H9 (cell line): ENCODE data around the gene PRKCB. TPM values are rescaled to one million over a fixed set of nuclear protein-coding genes. Genes with fewer than 3 reads are reported as not detected.

Source experiments
- DNase-seq: peaks from one replicate; pipeline ENCODE4 v3.0.0-alpha.2; 2017
- H2AFZ ChIP-seq: one replicate; pipeline ENCODE4 v1.6.1; 2013; ENCODE audit warnings: mild to moderate bottlenecking, low read length, control low read depth, moderate library complexity
- H2AK5ac ChIP-seq: 2 replicates; pipeline ENCODE4 v1.6.1; 2013; ENCODE audit warnings: low read length, control low read depth, mixed read lengths; ENCODE audit not compliant: insufficient read length
- H2BK120ac ChIP-seq: one replicate; pipeline ENCODE4 v1.6.1; 2013; ENCODE audit warnings: low read depth, mild to moderate bottlenecking, low read length, control low read depth, inconsistent platforms; ENCODE audit not compliant: poor library complexity, severe bottlenecking
- H2BK12ac ChIP-seq: 2 replicates; pipeline ENCODE4 v1.6.1; 2013; ENCODE audit warnings: low read length, control low read depth, mixed read lengths, low read depth; ENCODE audit not compliant: insufficient read length
- H2BK15ac ChIP-seq: 2 replicates; pipeline ENCODE4 v1.6.1; 2013; ENCODE audit warnings: low read depth, low read length, control low read depth
- H2BK20ac ChIP-seq: one replicate; pipeline ENCODE4 v1.6.1; 2013; ENCODE audit warnings: low read depth, mild to moderate bottlenecking, low read length, control low read depth, inconsistent platforms; ENCODE audit not compliant: poor library complexity, severe bottlenecking
- H2BK5ac ChIP-seq: 2 replicates; pipeline ENCODE4 v1.6.1; 2013; ENCODE audit warnings: low read length, control low read depth, mixed read lengths; ENCODE audit not compliant: insufficient read length
- H3K14ac ChIP-seq: 2 replicates; pipeline ENCODE4 v1.6.1; 2013; ENCODE audit warnings: low read length, control low read depth; ENCODE audit not compliant: insufficient read depth
- H3K18ac ChIP-seq: 2 replicates; pipeline ENCODE4 v1.6.1; 2013; ENCODE audit warnings: low read depth, mild to moderate bottlenecking, mixed read lengths, low read length, control low read depth; ENCODE audit not compliant: insufficient read length
- H3K23ac ChIP-seq: 2 replicates; pipeline ENCODE4 v1.6.1; 2013; ENCODE audit warnings: low read length, control low read depth, mixed read lengths, low read depth; ENCODE audit not compliant: insufficient read length
- H3K23me2 ChIP-seq: 2 replicates; pipeline ENCODE4 v1.6.1; 2013; ENCODE audit warnings: low read depth, mild to moderate bottlenecking, mixed read lengths, low read length, control low read depth; ENCODE audit not compliant: insufficient read length, poor library complexity, severe bottlenecking
- H3K27ac ChIP-seq: 2 replicates; pipeline ENCODE4 v1.5.1; 2013; ENCODE audit warnings: low read length, control low read depth, mixed read lengths, low read depth; ENCODE audit not compliant: insufficient read length
- H3K27me3 ChIP-seq: 2 replicates; pipeline ENCODE4 v1.6.1; 2013; ENCODE audit warnings: low read length, control low read depth, inconsistent platforms; ENCODE audit not compliant: insufficient read depth
- H3K4ac ChIP-seq: 2 replicates; pipeline ENCODE4 v1.6.1; 2013; ENCODE audit warnings: low read depth, mild to moderate bottlenecking, control low read depth, inconsistent platforms, low read length, moderate library complexity
- H3K4me1 ChIP-seq: 2 replicates; pipeline ENCODE4 v1.6.1; 2013; ENCODE audit warnings: low read length, control low read depth, inconsistent platforms; ENCODE audit not compliant: insufficient read depth
- H3K4me2 ChIP-seq: 2 replicates; pipeline ENCODE4 v1.6.1; 2013; ENCODE audit warnings: low read length, control low read depth, mixed read lengths; ENCODE audit not compliant: insufficient read length, insufficient read depth
- H3K56ac ChIP-seq: 2 replicates; pipeline ENCODE4 v1.6.1; 2013; ENCODE audit warnings: low read depth, mild to moderate bottlenecking, mixed read lengths, low read length, control low read depth; ENCODE audit not compliant: insufficient read length
- H3K79me1 ChIP-seq: 2 replicates; pipeline ENCODE4 v1.6.1; 2013; ENCODE audit warnings: low read depth, mild to moderate bottlenecking, moderate library complexity, low read length, control low read depth, inconsistent platforms; ENCODE audit not compliant: insufficient read depth, poor library complexity, severe bottlenecking
- H3K79me2 ChIP-seq: 2 replicates; pipeline ENCODE4 v1.6.1; 2013; ENCODE audit warnings: low read length, control low read depth, inconsistent platforms; ENCODE audit not compliant: insufficient read depth
- H3K9ac ChIP-seq: 2 replicates; pipeline ENCODE4 v1.6.1; 2013; ENCODE audit warnings: low read length, control low read depth, mixed read lengths; ENCODE audit not compliant: insufficient read length; ENCODE audit errors: extremely low read depth
- H3K9me3 ChIP-seq: one replicate; pipeline ENCODE4 v1.6.1; 2013; ENCODE audit warnings: low read depth, low read length, inconsistent platforms; ENCODE audit not compliant: control insufficient read depth
- H3T11ph ChIP-seq: one replicate; pipeline ENCODE4 v1.6.1; 2013; ENCODE audit warnings: mild to moderate bottlenecking, low read length, control low read depth, inconsistent platforms
- H4K20me1 ChIP-seq: one replicate; pipeline ENCODE4 v1.6.1; 2013; ENCODE audit not compliant: control insufficient read depth, insufficient read length, insufficient read depth
- H4K5ac ChIP-seq: 2 replicates; pipeline ENCODE4 v1.6.1; 2013; ENCODE audit warnings: low read depth, mild to moderate bottlenecking, mixed read lengths, low read length, control low read depth; ENCODE audit not compliant: insufficient read length
- H4K8ac ChIP-seq: replicated peaks from 2 replicates; pipeline ENCODE4 v1.6.1; 2013; ENCODE audit warnings: low read length, control low read depth, mixed read lengths, low read depth; ENCODE audit not compliant: insufficient read length
- H4K91ac ChIP-seq: 2 replicates; pipeline ENCODE4 v1.6.1; 2013; ENCODE audit warnings: low read depth, mild to moderate bottlenecking, moderate library complexity, mixed read lengths, low read length, control low read depth; ENCODE audit not compliant: insufficient read length
- H3K27ac Mint-ChIP-seq, 3 experiments: 2 replicates in 2 of 3; 3 replicates in 1 of 3; pipeline ENCODE4 v1.8.0; 2020 to 2021; ENCODE audit warnings: mixed read lengths in 3 of 3, mild to moderate bottlenecking in 1 of 3, moderate library complexity in 1 of 3
- H3K27me3 Mint-ChIP-seq: 2 replicates; pipeline ENCODE4 v1.8.0; 2021; ENCODE audit warnings: low read depth, mild to moderate bottlenecking, moderate library complexity, mixed read lengths
- H3K36me3 Mint-ChIP-seq, 3 experiments: 2 replicates in 2 of 3; 3 replicates in 1 of 3; pipeline ENCODE4 v1.8.0; 2020 to 2021; ENCODE audit warnings: low read depth in 3 of 3, mixed read lengths in 3 of 3; ENCODE audit not compliant: insufficient read depth in 1 of 3
- H3K4me1 Mint-ChIP-seq, 2 experiments: 2 replicates each; pipeline ENCODE4 v1.8.0; 2020; ENCODE audit warnings: mixed read lengths in 2 of 2
- H3K4me3 Mint-ChIP-seq, 2 experiments: 2 replicates in 1 of 2; 3 replicates in 1 of 2; pipeline ENCODE4 v1.8.0; 2020 to 2021; ENCODE audit warnings: mild to moderate bottlenecking in 2 of 2, mixed read lengths in 2 of 2, moderate library complexity in 1 of 2
- H3K9me3 Mint-ChIP-seq, 2 experiments: 2 replicates in 1 of 2; 3 replicates in 1 of 2; pipeline ENCODE4 v1.8.0; 2020; ENCODE audit warnings: mild to moderate bottlenecking in 2 of 2, mixed read lengths in 2 of 2, moderate library complexity in 1 of 2
- total RNA-seq: library from RNA; stranded (reverse); gene quantifications from 2 replicates; pipeline ENCODE4 v1.2.1, GENCODE V29; 2021
- TF ChIP-seq, protein P1 (sequence below): fragments of 200-600 bp; sonication (generic); conservative IDR thresholded peaks from 3 replicates; pipeline ENCODE4 v1.8.0; 2021; ENCODE audit warnings: antibody characterized with exemption, mild to moderate bottlenecking

PRKCB gene
- total RNA-seq, 1 experiment from 2014 or later, result 7.0 TPM

- DNase-seq, result no peak
Observed at GRCh38 chr16:23940111-23940510, 104.3 kb downstream of the PRKCB start.

More at GRCh38 chr16:23940111-23940510, 104.3 kb downstream of the PRKCB start:
- Histone ChIP-seq H3K9ac (no peak overlapping the region), H4K91ac (no peak overlapping the region), H2AK5ac (no peak overlapping the region), H3K9me3 (no peaks in the 10 kb centered on the region), H3K4ac (no peak overlapping the region), H3K14ac (no peak overlapping the region), H4K20me1 (no peaks in the 10 kb centered on the region), H2BK5ac (no peak overlapping the region), H2BK120ac (no peak overlapping the region), H3T11ph (no peak overlapping the region), H3K18ac (no peak overlapping the region), H3K23me2 (no peaks in the 10 kb centered on the region), H4K5ac (no peak overlapping the region), H3K27ac (no peak overlapping the region), H3K27me3 (no peaks in the 10 kb centered on the region), H4K8ac (no peak overlapping the region), H2BK12ac (no peak overlapping the region), H3K23ac (no peak overlapping the region), H3K79me1 (no peaks in the 10 kb centered on the region), H3K4me2 (no peak overlapping the region), H3K56ac (no peak overlapping the region), H3K79me2 (no peaks in the 10 kb centered on the region), H3K4me1 (no peaks in the 10 kb centered on the region), H2BK15ac (no peak overlapping the region), H2BK20ac (no peak overlapping the region), H2AFZ (no peak overlapping the region)
- peaks cover 3 to 4% of the 10 kb centered on the region in 2 experiments; a peak in 3 of 4 replicates for H3K4me1 Mint-ChIP-seq
- no peaks in the 10 kb centered on the region for H3K36me3 Mint-ChIP-seq
- no peak overlapping the region for H3K4me3 Mint-ChIP-seq
- H3K9me3 Mint-ChIP-seq, result no peaks in the 10 kb centered on the region
- H3K27ac Mint-ChIP-seq, result no peak overlapping the region
- TF ChIP-seq, protein P1, sequence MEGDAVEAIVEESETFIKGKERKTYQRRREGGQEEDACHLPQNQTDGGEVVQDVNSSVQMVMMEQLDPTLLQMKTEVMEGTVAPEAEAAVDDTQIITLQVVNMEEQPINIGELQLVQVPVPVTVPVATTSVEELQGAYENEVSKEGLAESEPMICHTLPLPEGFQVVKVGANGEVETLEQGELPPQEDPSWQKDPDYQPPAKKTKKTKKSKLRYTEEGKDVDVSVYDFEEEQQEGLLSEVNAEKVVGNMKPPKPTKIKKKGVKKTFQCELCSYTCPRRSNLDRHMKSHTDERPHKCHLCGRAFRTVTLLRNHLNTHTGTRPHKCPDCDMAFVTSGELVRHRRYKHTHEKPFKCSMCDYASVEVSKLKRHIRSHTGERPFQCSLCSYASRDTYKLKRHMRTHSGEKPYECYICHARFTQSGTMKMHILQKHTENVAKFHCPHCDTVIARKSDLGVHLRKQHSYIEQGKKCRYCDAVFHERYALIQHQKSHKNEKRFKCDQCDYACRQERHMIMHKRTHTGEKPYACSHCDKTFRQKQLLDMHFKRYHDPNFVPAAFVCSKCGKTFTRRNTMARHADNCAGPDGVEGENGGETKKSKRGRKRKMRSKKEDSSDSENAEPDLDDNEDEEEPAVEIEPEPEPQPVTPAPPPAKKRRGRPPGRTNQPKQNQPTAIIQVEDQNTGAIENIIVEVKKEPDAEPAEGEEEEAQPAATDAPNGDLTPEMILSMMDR, result no peak
- H3K27me3 Mint-ChIP-seq, result peaks cover 20% of the 10 kb centered on the region
